ENCODE measurements around the gene SORCS1.

SORCS1 gene

GRCh38 chr10:106652279-106652678, 512.2 kb downstream of the SORCS1 start:
- no peak for TF ChIP-seq CTCF (IDR thresholded peaks at IDR 0.05; ENCODE audit: unreplicated experiment in 3 of 3)
- H3K4me1 Mint-ChIP-seq, result peaks cover 16% of the 10 kb centered on the region
- no peaks in the 10 kb centered on the region for H3K9me3 Mint-ChIP-seq
- H3K27me3 Mint-ChIP-seq (ENCODE audit: low read depth), result no peaks in the 10 kb centered on the region
- H3K36me3 Mint-ChIP-seq (ENCODE audit: low read depth), result no peaks in the 10 kb centered on the region
- no peak overlapping the region for H3K4me3 Mint-ChIP-seq
- H3K27ac Mint-ChIP-seq, result no peak overlapping the region

GRCh38 chr10:106648534-106649481, 515.7 kb downstream of the SORCS1 start:
- Mint-ChIP-seq H3K4me1 (peaks cover 5% of the 10 kb centered on the region), H3K27me3 (ENCODE audit: low read depth) (no peaks in the 10 kb centered on the region), H3K4me3 (no peak overlapping the region), H3K27ac (no peak overlapping the region), H3K36me3 (ENCODE audit: low read depth) (no peaks in the 10 kb centered on the region), H3K9me3 (no peaks in the 10 kb centered on the region)
- no peak for TF ChIP-seq CTCF (IDR thresholded peaks at IDR 0.05; ENCODE audit: unreplicated experiment in 3 of 3)

GRCh38 chr10:106643473-106643872, 521.0 kb downstream of the SORCS1 start:
- H3K4me1 Mint-ChIP-seq, result no peaks in the 10 kb centered on the region
- no peak overlapping the region for H3K27ac Mint-ChIP-seq
- H3K27me3 Mint-ChIP-seq (ENCODE audit: low read depth), result no peaks in the 10 kb centered on the region
- H3K4me3 Mint-ChIP-seq, result no peak overlapping the region
- H3K36me3 Mint-ChIP-seq (ENCODE audit: low read depth), result no peaks in the 10 kb centered on the region
- no peaks in the 10 kb centered on the region for H3K9me3 Mint-ChIP-seq
- no peak for TF ChIP-seq CTCF (IDR thresholded peaks at IDR 0.05; ENCODE audit: unreplicated experiment in 3 of 3)

GRCh38 chr10:106637873-106638272, 526.6 kb downstream of the SORCS1 start:
- no peak for TF ChIP-seq CTCF (IDR thresholded peaks at IDR 0.05; ENCODE audit: unreplicated experiment in 3 of 3)
- Mint-ChIP-seq H3K36me3 (ENCODE audit: low read depth) (no peaks in the 10 kb centered on the region), H3K4me1 (no peaks in the 10 kb centered on the region), H3K27ac (no peak overlapping the region), H3K9me3 (no peaks in the 10 kb centered on the region), H3K4me3 (no peak overlapping the region), H3K27me3 (ENCODE audit: low read depth) (peaks cover under 1% of the 10 kb centered on the region)

GRCh38 chr10:106636766-106637491, 527.6 kb downstream of the SORCS1 start:
- H3K27me3 Mint-ChIP-seq (ENCODE audit: low read depth), result peaks cover 3% of the 10 kb centered on the region
- H3K36me3 Mint-ChIP-seq (ENCODE audit: low read depth), result no peaks in the 10 kb centered on the region
- H3K9me3 Mint-ChIP-seq, result no peaks in the 10 kb centered on the region
- no peak overlapping the region for H3K4me3 Mint-ChIP-seq
- no peak for TF ChIP-seq CTCF (IDR thresholded peaks at IDR 0.05; ENCODE audit: unreplicated experiment in 3 of 3)
- H3K4me1 Mint-ChIP-seq, result no peaks in the 10 kb centered on the region
- no peak overlapping the region for H3K27ac Mint-ChIP-seq

Measured in nephron (organoid).